RWPE1 (cell line): Measurements from ENCODE around the gene DLGAP1.
"Not testable (repeated sequence)": the region's sequence is repeated elsewhere in the genome, so short reads cannot be mapped to it uniquely, and the experiment has no call there.

Source experiments
- CTCF ChIA-PET: fragments of 350-600 bp; sonication (Branson Sonifier 250); formaldehyde crosslinking; extraction: SDS; loops from one replicate; lab custom pipeline; 2021; lab: Yijun Ruan, JAX
- POLR2A ChIA-PET: fragments of 400-600 bp; formaldehyde crosslinking; extraction: SDS; loops from one replicate; lab custom pipeline; 2020; ENCODE audit warnings: antibody characterized with exemption; ENCODE audit not compliant: low non-redundant PET; lab: Yijun Ruan, JAX
- DNase-seq: peaks from one replicate; pipeline ENCODE4 v3.0.0; 2012; ENCODE audit warnings: low spot score
- H3K27ac ChIP-seq: fragments of 450-650 bp; 2 replicates; pipeline ENCODE4 v1.5.1; 2017
- CTCF ChIP-seq: fragments of 450-650 bp; conservative IDR thresholded peaks from 2 replicates; pipeline ENCODE4 v1.5.1; 2017; ENCODE audit warnings: low read depth, mild to moderate bottlenecking

Gene DLGAP1

DNA sequence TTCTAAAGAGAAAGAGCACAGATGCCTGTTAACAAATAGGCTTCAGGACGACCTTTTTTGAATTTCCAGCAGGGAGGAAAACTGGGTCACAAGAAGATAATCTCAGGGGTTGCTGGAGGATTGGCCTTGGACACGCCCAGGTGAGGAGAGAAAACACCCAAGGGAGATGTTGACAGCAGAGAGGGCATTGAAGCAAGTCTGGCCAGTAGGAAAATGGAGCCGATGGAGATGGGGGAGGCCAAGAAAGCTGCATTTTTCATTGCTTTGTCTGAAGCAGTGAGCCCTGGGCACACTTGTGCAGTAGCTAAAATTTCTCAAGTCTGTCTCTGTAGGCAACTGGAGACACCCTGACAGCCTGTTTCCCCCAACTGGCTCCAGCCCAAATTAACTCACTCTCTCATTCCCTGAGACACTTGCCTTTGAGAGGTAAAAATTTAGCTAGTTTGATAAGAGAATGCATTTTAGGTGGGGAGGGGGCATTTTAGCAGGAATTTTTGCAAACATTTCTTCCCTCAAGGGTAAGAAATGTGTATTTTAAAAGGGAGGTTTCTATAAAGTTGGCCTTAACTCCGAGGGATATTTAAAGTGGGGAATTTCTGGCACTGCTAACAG lies 839.6 kb downstream of the DLGAP1 start:
- POLR2A ChIA-PET: no interaction called here
- H3K27ac ChIP-seq: no peak overlapping the region
- CTCF ChIA-PET: interaction anchor here (0.6 kb wide), 1 partner anchor 144 kb away, joined by 3 read pairs; no protein-coding TSS in a partner anchor
- no peak for TF ChIP-seq CTCF
- DNase-seq: no peak

GRCh38 chr18:3612315-3612714 lies 842.8 kb downstream of the DLGAP1 start:
- CTCF ChIA-PET: no interaction called here
- H3K27ac ChIP-seq: no peak overlapping the region
- DNase-seq: no peak
- TF ChIP-seq CTCF: no peak
- POLR2A ChIA-PET: no interaction called here

- peak overlapping the region; percentile 23 for H3K27ac ChIP-seq
- ChIA-PET POLR2A (no interaction called here), CTCF (no interaction called here)
- no peak for DNase-seq
- no peak for TF ChIP-seq CTCF
Observed at GRCh38 chr18:3611313-3612090, 843.6 kb downstream of the DLGAP1 start.

DNA sequence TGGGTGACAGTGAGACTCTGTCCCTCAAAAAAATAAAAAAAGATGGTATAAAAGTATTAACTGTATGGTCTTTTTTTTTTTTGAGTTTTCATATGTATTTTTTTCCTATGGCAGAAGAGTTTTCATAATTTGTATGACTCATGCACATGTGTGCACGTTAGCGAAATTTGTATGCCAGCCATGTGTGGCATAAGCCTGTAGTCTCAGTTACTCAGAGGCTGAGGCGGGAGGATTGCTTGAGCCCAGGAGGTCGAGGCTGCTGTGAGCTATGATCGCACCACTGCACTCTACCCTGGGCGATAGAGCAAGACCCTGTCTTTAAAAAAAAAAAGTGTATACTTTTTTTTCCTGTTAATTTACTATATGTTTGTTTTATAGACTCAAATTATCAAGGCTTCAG lies 844.3 kb downstream of the DLGAP1 start:
- POLR2A ChIA-PET: interaction anchor here (0.6 to 0.7 kb wide), 2 partner anchors 14 to 263 kb away, joined by 4 read pairs; no protein-coding TSS in a partner anchor
- no peak for DNase-seq
- peak overlapping the region; percentile 23 for H3K27ac ChIP-seq
- no peak for TF ChIP-seq CTCF
- CTCF ChIA-PET: no interaction called here

DNA sequence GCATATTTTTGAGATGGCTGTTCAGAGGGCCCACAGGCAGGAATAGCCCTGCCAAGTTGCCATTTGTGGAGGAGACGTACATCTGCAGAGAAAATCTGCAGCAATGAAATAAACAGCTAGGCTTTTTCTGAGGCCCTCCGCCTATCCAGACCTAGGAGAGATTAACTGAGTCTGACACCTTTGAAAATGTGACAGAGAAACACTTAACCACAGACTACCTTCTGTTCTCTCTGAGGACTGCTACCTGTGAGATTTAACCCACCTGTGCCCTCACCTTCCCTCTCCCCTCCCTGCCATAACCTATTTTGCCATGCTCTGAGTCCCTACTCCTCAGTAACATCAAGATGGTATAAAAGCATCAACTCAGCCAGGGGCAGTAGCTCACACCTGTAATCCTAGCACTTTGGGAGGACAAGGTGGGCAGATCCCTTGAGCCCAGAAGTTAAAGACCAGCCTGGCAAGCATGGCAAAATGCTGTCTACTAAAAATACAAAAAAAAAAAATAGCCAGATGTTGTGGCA lies 844.9 kb downstream of the DLGAP1 start:
- DNase-seq: no peak
- CTCF ChIA-PET: no interaction called here
- no peak for TF ChIP-seq CTCF
- POLR2A ChIA-PET: interaction anchor here (0.6 to 0.7 kb wide), 2 partner anchors 14 to 262 kb away, joined by 4 read pairs; no protein-coding TSS in a partner anchor
- peak overlapping the region; percentile 23; the same call in 1 of the 2 replicates for H3K27ac ChIP-seq

DNA sequence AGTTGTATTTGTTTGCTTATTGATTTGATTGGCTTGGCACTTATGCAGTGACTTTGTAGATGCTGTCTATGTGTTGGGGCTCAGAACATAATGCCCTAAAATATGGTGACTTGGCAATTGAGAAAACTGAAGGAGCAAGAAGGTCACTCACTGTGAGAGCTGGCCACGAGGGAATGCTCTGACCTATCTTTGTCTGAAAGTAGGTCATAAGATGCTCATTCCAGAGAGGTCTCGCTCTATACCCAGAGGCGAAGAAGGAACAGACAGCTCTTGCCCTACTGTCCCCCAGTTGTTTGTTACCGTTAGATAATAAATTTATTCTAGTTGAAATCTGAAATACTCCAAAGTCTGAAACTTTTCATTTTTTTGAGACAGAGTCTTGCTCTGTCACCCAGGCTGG lies 846.6 kb downstream of the DLGAP1 start:
- H3K27ac ChIP-seq: no peak overlapping the region
- TF ChIP-seq CTCF: no peak
- no peak for DNase-seq
- ChIA-PET POLR2A (interaction anchor here (0.5 to 0.6 kb wide), 2 partner anchors 14 to 45 kb away, joined by 3 to 5 read pairs; no protein-coding TSS in a partner anchor), CTCF (interaction anchor here (0.6 to 0.7 kb wide), 2 partner anchors 9 to 15 kb away, joined by 3 read pairs; no protein-coding TSS in a partner anchor)

DNA sequence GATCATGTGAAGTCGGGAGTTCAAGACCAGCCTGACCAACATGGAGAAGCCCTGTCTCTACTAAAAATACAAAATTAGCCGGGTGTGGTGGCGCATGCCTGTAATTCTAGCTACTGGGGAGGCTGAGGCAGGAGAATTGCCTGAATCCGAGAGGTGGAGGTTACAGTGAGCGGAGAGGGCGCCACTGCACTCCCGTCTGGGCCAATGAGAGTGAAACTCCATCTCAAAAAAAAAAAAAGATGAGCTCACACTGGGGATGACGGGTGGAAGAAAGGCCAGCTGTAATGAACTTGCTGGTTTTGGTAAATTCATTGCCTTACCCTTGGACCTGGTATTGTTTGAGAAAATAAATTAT lies 847.0 kb downstream of the DLGAP1 start:
- ChIA-PET CTCF (interaction anchor here (0.6 to 0.7 kb wide), 2 partner anchors 10 to 14 kb away, joined by 3 read pairs; no protein-coding TSS in a partner anchor), POLR2A (interaction anchor here (0.5 to 1.1 kb wide), 4 partner anchors 14 to 59 kb away, joined by 3 to 5 read pairs (median 4); no protein-coding TSS in a partner anchor)
- DNase-seq: not testable (repeated sequence)
- peak overlapping the region; percentile 41 for H3K27ac ChIP-seq
